ENCODE data around the gene EEF1AKMT3.

The EEF1AKMT3 gene

DNA sequence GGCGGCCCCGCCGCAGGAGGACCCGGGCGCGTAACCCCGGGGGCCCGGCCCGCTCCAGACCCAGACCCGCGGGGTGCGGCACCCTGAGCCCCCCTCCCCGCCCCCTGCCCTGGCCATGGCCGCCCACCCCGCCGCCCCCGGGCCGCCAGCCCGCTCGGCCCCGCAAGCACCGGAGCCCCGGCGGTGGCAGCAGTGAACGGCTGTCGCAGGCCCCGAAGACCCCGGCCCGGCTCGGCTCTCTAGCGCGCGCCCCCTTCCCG, 17.3 kb upstream of the EEF1AKMT3 start:
- H3K4me3 ChIP-seq (ENCODE audit: low read length), result peak overlapping the region; percentile 60
- peaks cover 9% of the 10 kb centered on the region for H3K36me3 ChIP-seq (ENCODE audit: insufficient read depth, low read length)
- H3K9ac ChIP-seq (ENCODE audit: low read depth, low read length), result no peak overlapping the region
- H3K9me3 ChIP-seq (replicated peaks; ENCODE audit: low read length), result no peaks in the 10 kb centered on the region
- peaks cover 31% of the 10 kb centered on the region for H3K27me3 ChIP-seq (ENCODE audit: control insufficient read depth, insufficient read depth, low read length)
- H3K4me1 ChIP-seq (ENCODE audit: control insufficient read depth, insufficient read depth, low read length), result peaks cover 22% of the 10 kb centered on the region
- H3K4me2 ChIP-seq (ENCODE audit: low read length), result peak overlapping the region; percentile 65

DNA sequence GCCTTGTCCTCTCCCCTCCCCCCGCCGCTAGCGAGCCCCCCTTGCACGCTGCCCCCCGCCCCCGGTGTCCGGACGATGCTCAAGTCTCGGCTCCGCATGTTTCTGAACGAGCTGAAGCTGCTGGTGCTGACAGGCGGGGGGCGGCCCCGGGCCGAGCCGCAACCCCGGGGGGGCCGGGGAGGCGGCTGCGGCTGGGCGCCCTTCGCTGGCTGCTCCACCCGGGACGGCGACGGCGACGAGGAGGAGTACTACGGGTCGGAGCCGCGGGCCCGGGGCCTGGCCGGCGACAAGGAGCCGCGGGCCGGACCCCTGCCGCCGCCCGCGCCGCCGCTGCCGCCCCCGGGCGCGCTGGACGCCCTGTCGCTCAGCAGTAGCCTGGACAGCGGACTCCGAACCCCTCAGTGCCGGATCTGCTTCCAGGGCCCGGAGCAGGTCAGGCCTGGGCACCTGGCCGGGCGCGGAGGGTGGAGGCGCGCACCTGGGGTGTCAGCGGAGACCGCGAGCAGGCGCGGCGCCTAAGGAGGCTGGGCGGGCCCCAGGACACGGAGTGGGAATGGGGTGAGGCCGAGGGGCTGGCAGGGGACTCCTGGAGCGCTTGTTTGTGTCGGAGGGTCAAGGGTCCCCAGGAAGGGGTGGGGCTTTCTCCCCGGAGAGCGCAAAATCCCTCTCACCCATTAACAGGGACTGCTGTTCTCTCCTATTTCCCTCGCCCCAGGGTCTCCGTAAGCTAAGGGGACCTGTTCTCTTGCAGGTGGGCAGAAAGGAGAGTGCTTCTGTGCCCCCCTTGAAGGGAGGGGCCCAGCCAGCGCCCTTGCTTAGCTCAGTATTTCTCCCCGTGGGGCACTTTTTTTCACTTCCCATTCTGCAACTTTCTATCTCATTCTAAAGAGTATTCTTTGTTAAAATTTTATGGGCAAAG, 16.7 kb upstream of the EEF1AKMT3 start:
- Histone ChIP-seq H3K4me2 (ENCODE audit: low read length) (peak overlapping the region; percentile 78), H3K4me3 (ENCODE audit: low read length) (peak overlapping the region; percentile 66), H3K27me3 (ENCODE audit: control insufficient read depth, insufficient read depth, low read length) (peaks cover 31% of the 10 kb centered on the region), H3K9ac (ENCODE audit: low read depth, low read length) (no peak overlapping the region), H3K9me3 (replicated peaks; ENCODE audit: low read length) (no peaks in the 10 kb centered on the region), H3K36me3 (ENCODE audit: insufficient read depth, low read length) (peaks cover 3% of the 10 kb centered on the region), H3K4me1 (ENCODE audit: control insufficient read depth, insufficient read depth, low read length) (peaks cover 17% of the 10 kb centered on the region)

DNA sequence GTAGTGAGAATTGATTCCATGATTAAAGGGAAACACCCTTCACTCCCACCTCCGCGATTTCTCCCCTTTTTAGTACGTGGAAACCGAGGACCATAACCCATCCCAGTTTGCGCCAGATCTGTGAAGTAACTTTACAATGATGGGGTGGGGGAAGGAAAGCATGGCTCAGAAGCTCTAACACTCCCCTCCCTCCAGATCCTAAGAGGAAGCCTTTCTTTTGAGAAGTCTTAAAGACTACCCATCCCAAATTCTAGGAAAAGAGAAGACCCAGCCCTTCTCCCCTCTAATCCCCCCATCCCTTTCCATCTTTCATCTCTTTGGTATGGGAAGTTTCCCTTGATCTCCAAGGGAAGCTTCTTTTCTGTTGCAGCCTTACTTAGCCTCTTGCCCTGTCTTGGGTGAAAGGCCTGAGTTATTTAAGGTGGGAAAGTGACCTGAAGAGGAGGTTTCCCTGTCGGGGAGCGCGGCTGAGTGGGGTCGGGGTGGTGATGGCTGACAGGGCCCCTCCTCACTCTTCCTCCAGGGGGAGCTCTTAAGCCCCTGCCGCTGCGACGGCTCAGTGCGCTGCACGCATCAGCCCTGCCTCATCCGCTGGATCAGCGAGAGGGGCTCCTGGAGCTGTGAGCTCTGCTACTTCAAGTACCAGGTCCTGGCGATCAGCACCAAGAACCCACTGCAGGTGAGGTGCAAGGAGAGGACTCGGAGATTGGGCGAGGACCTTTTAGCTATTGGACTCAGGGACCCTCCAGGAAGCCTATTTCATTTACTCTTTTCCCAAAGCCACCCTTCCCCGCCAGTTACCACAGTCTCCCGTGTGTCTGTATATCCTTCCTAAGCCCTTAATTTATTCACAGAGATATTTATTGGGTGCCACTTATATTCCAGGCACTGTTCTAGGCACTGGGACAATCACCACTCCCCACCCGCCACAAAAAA, 15.7 kb upstream of the EEF1AKMT3 start:
- Histone ChIP-seq H3K4me2 (ENCODE audit: low read length) (no peak overlapping the region), H3K4me1 (ENCODE audit: control insufficient read depth, insufficient read depth, low read length) (peaks cover 10% of the 10 kb centered on the region), H3K4me3 (ENCODE audit: low read length) (no peak overlapping the region), H3K36me3 (ENCODE audit: insufficient read depth, low read length) (no peaks in the 10 kb centered on the region), H3K9me3 (replicated peaks; ENCODE audit: low read length) (no peaks in the 10 kb centered on the region), H3K9ac (ENCODE audit: low read depth, low read length) (no peak overlapping the region), H3K27me3 (ENCODE audit: control insufficient read depth, insufficient read depth, low read length) (peaks cover 31% of the 10 kb centered on the region)

DNA sequence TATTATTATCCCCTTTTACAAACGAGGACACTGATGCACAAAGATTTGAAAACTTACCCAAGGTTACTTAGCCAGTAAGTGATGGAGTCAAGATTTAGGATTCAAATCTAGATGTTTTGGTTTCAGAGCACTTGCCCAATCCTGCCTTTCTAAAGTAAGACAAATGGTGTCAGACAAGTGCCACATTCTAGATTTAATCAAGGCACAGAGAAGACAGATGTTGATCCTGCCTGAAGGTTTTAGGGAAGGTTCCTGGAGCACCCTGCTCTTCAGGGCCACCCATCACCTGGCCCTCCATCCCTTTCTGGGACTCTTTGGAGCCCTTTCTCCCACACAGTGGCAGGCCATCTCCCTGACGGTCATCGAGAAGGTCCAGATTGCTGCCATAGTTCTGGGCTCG, 14.6 kb upstream of the EEF1AKMT3 start:
- H3K4me3 ChIP-seq (ENCODE audit: low read length), result no peak overlapping the region
- no peaks in the 10 kb centered on the region for H3K9me3 ChIP-seq (replicated peaks; ENCODE audit: low read length)
- peaks cover 7% of the 10 kb centered on the region for H3K4me1 ChIP-seq (ENCODE audit: control insufficient read depth, insufficient read depth, low read length)
- peaks cover 31% of the 10 kb centered on the region for H3K27me3 ChIP-seq (ENCODE audit: control insufficient read depth, insufficient read depth, low read length)
- H3K9ac ChIP-seq (ENCODE audit: low read depth, low read length), result no peak overlapping the region
- no peak overlapping the region for H3K4me2 ChIP-seq (ENCODE audit: low read length)
- no peaks in the 10 kb centered on the region for H3K36me3 ChIP-seq (ENCODE audit: insufficient read depth, low read length)

DNA sequence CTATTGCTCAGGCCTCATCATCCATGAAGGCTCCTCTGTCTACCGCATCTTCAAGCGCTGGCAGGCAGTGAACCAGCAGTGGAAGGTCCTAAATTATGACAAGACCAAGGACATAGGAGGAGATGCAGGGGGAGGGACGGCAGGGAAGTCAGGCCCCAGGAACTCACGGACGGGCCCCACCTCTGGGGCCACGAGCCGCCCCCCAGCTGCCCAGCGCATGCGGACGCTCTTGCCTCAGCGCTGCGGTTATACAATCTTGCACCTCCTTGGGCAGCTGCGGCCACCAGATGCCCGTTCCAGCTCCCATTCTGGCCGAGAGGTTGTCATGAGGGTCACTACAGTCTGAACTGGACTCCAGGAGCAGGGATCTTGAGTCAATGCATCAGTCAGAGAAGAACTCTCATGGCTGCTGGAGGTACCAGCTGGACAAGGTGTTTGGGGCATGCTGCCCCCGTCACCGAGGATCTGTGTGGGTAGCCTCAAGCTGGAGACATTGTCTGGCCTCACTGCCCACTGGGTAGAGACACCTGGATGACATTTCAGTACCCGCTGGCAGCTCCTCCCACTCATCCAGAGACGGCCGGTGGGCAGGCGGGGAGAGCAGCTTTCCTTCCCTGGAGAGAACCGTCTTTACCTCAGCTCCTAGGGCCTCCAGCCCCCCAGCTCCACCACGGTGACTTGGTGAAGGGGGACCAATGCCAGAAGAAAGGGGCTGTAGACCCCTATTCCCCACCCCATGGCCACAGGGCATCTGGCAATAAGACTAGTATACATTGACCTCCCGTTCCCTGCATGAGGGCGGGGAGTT, 13.7 kb upstream of the EEF1AKMT3 start:
- Histone ChIP-seq H3K36me3 (ENCODE audit: insufficient read depth, low read length) (no peaks in the 10 kb centered on the region), H3K4me1 (ENCODE audit: control insufficient read depth, insufficient read depth, low read length) (peaks cover 4% of the 10 kb centered on the region), H3K4me3 (ENCODE audit: low read length) (no peak overlapping the region), H3K4me2 (ENCODE audit: low read length) (no peak overlapping the region), H3K9ac (ENCODE audit: low read depth, low read length) (no peak overlapping the region), H3K27me3 (ENCODE audit: control insufficient read depth, insufficient read depth, low read length) (peaks cover 24% of the 10 kb centered on the region), H3K9me3 (replicated peaks; ENCODE audit: low read length) (no peaks in the 10 kb centered on the region)

DNA sequence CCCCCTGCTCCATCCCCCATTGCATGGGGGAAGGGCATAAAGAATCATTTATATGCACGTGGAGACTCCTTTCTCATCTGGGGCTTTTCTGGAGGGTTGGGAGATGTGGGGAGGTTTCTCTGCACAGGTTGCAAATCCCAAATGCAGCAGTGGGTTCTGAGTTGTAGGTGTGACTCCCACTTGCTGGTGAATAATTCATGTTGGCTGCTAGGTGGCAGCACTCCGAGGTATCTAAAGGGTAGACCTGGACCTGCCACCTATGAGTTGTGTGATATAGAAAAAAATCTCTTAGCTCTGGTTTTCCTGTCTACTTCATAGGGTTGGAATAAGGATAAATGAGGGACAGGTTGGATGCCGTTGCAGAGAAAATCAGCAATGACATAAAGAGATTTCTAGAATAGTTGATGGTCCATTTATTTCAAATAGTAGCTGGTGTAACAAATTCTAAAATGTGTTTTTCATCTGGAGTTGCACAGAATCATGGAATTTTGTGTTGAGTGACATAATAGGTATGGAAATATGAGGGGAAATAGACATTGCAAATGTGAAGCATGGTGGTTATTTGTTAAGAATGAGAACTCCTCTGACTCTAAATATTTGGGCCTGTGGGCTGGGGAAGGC, 12.9 kb upstream of the EEF1AKMT3 start:
- Histone ChIP-seq H3K4me2 (ENCODE audit: low read length) (no peak overlapping the region), H3K9ac (ENCODE audit: low read depth, low read length) (no peak overlapping the region), H3K27me3 (ENCODE audit: control insufficient read depth, insufficient read depth, low read length) (peaks cover 24% of the 10 kb centered on the region), H3K4me1 (ENCODE audit: control insufficient read depth, insufficient read depth, low read length) (peaks cover 4% of the 10 kb centered on the region), H3K4me3 (ENCODE audit: low read length) (no peak overlapping the region), H3K36me3 (ENCODE audit: insufficient read depth, low read length) (no peaks in the 10 kb centered on the region), H3K9me3 (replicated peaks; ENCODE audit: low read length) (no peaks in the 10 kb centered on the region)

DNA sequence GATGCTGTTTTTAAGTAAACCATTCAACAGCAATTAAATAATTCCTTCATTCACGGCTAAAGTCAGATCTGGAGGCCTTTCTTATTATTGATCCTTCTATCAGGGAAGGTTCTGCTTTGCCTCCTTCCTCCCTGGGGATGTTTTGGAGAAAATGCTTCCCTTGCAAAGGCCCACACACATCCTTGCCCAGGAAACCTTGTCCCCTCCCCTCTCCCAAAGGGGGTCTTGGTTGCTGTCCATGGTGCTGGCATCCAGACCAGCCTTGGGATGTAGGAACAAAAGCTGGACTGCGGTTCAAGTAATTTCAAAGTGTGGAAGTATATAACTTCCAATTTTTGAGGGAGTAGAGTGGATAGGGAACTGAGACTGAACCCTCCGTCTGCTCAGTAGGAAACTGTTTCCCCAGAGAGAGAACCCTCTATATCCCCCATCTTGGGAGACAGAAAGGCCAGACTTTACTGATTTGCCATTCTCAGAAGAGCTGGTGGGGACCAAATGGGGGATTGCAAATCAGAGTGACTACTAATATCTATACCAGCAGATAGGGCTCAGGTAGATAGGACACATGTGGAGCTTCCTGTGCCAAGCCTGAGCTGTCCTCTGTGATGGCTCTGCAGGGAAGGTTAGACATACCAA, 11.9 kb upstream of the EEF1AKMT3 start:
- peaks cover 31% of the 10 kb centered on the region for H3K27me3 ChIP-seq (ENCODE audit: control insufficient read depth, insufficient read depth, low read length)
- H3K4me2 ChIP-seq (ENCODE audit: low read length), result no peak overlapping the region
- no peaks in the 10 kb centered on the region for H3K36me3 ChIP-seq (ENCODE audit: insufficient read depth, low read length)
- peaks cover 12% of the 10 kb centered on the region for H3K4me1 ChIP-seq (ENCODE audit: control insufficient read depth, insufficient read depth, low read length)
- H3K9me3 ChIP-seq (replicated peaks; ENCODE audit: low read length), result no peaks in the 10 kb centered on the region
- no peak overlapping the region for H3K9ac ChIP-seq (ENCODE audit: low read depth, low read length)
- no peak overlapping the region for H3K4me3 ChIP-seq (ENCODE audit: low read length)

DNA sequence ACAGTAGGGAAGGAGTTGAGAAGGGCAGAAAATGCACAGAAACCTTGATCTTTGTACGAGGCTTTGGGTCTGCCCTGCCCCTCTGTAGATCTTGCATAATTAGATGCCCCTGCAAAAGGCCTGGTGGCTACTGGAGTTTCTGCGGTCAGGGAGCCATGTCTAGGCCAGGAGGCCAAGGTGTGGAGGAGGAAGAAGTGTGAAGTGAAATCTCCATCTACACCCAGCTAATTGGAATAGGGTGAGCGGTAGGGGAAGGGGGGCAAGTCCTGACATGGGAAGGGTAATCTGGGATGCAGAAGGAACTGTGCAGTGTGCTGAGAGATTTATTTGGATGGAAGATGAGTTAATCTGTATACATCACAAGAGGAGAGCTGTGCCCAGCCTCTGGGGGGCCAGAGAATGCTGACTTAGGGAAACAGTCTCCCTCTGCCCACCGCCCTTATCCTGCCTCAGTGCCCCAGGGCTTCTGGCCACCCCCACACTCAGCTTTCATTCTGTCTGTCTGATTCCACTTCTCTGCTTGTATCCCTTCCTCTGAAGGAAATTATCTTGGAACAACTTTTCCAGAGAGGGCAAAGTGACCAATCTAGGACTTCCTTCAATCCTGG, 10.9 kb upstream of the EEF1AKMT3 start:
- Histone ChIP-seq H3K4me2 (ENCODE audit: low read length) (no peak overlapping the region), H3K4me3 (ENCODE audit: low read length) (no peak overlapping the region), H3K27me3 (ENCODE audit: control insufficient read depth, insufficient read depth, low read length) (peaks cover 32% of the 10 kb centered on the region), H3K9me3 (replicated peaks; ENCODE audit: low read length) (no peaks in the 10 kb centered on the region), H3K9ac (ENCODE audit: low read depth, low read length) (no peak overlapping the region), H3K4me1 (ENCODE audit: control insufficient read depth, insufficient read depth, low read length) (peaks cover 18% of the 10 kb centered on the region), H3K36me3 (ENCODE audit: insufficient read depth, low read length) (no peaks in the 10 kb centered on the region)

DNA sequence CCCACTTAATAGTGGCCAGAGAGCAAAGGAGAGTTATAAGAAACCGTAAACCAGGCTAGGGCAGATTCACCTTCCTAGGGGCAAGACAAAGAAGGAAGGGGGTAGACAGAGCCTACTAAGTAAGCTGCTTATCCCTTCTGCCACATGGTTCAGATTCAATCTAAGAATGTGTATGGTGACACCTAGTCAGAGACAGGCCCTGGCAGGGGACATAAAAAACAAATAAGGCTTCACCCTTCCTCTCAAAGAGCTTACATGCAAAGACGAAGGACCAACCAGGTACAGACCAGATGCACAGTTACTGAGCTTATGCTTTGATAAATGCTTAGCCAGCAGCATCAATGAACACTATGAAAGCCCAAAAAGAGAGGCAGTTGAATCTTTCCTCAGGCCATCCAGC, 10.0 kb upstream of the EEF1AKMT3 start:
- no peak overlapping the region for H3K9ac ChIP-seq (ENCODE audit: low read depth, low read length)
- peaks cover 27% of the 10 kb centered on the region for H3K4me1 ChIP-seq (ENCODE audit: control insufficient read depth, insufficient read depth, low read length)
- no peaks in the 10 kb centered on the region for H3K9me3 ChIP-seq (replicated peaks; ENCODE audit: low read length)
- no peak overlapping the region for H3K4me3 ChIP-seq (ENCODE audit: low read length)
- H3K4me2 ChIP-seq (ENCODE audit: low read length), result no peak overlapping the region
- H3K27me3 ChIP-seq (ENCODE audit: control insufficient read depth, insufficient read depth, low read length), result peaks cover 36% of the 10 kb centered on the region
- no peaks in the 10 kb centered on the region for H3K36me3 ChIP-seq (ENCODE audit: insufficient read depth, low read length)

DNA sequence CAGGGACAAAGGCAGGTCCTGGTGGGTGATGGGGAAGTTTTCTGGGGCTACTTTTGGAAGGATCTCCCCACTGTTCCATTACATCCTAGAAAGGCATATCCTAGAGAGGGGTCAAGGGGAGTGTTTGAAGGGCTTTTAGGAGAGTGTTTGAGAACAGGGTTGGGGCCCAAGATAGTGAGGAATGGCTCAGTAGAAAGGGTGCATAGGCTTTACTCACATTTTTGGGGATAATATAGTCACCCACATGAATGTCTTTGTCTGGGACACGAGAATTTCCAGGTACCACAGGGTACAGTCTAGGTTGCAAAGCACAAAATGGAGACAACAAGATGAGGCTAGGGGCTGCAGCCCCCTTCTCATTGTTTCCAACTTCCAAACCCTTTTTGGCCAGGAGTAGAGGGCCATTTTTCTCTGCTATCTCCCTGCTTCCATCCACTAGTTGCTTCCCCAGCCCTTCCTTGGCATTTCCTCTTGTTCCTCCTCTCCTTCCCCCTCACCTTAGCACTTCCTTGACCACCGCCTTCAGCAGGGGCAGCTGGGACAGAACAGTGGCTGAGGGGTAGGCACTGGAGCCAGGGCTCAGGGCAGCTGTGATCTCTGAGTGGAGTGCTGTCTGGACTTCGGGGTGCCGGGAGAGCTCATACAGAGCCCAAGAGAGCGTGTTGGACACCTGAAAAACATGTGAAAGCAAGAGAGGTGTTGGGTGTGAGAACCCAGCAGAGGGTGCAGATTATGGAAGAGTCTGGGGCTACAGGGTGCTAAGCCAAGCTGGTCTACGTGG, 8.3 kb upstream of the EEF1AKMT3 start:
- H3K36me3 ChIP-seq (ENCODE audit: insufficient read depth, low read length), result peaks cover 2% of the 10 kb centered on the region
- peaks cover 36% of the 10 kb centered on the region for H3K27me3 ChIP-seq (ENCODE audit: control insufficient read depth, insufficient read depth, low read length)
- no peak overlapping the region for H3K9ac ChIP-seq (ENCODE audit: low read depth, low read length)
- H3K9me3 ChIP-seq (replicated peaks; ENCODE audit: low read length), result no peaks in the 10 kb centered on the region
- H3K4me3 ChIP-seq (ENCODE audit: low read length), result no peak overlapping the region
- no peak overlapping the region for H3K4me2 ChIP-seq (ENCODE audit: low read length)
- peaks cover 27% of the 10 kb centered on the region for H3K4me1 ChIP-seq (ENCODE audit: control insufficient read depth, insufficient read depth, low read length)

Measured in skeletal muscle satellite cell (primary cell).